Measurements from ENCODE around the gene FLOT1. TPM values are rescaled to one million over a fixed set of nuclear protein-coding genes. Genes with fewer than 3 reads are reported as not detected.

The FLOT1 gene
- total and polyA plus RNA-seq, 7 donors: 113 to 224 (median 181) TPM

DNA sequence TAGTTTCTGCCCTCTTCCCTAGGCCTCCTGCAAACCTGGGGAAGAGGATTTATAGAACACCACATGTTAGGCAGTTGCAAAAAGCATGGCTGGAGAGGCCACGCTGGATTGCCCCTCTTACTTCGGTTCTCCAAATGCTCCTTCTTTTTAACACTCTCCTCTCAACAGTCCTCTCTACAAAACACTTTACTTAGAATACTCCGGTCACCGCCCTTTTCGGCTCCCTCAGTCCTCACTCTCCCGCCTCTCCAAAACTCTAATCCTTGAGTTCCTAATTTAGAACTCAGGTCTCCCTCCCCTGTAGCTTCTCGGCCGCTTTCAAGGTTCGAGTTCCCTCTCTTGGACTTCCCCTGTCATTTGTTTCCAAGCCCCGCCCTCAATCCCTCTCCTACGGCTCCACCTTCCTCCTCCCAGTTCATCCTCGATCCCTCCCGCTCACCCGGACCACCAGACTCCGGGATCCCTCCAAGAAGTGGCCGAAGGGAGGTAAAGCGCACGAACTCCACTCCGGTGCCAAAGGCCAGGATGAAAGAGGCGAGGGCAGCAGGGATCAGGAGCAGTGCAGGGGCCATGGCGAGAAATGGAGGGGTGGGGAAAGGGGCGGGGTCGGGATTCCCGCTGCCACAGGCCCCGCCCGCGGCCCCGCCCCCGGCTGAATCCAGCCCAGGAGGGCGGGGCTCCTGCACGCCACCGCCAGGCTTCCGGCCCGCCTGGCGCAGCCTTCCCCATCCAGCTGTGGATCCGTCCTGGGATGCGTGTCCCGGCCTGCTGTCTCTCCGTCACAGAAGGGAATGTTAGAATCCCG is 51.9 kb downstream of the FLOT1 start, which contains the start of gene NRM:
NRM (minus strand) TSS at position 582 of the 805 bp plus-strand sequence; CDS start at position 572, 10 bp downstream.
- peak within 1 kb of the TSS; percentile 91 for H3K27ac ChIP-seq
- TF ChIP-seq CTCF (IDR thresholded peaks at IDR 0.05): no peak
- ATAC-seq (peak; percentile 74 to 82 (median 78)), DNase-seq (peak; percentile 90 to 94)
- H3K9me3 ChIP-seq: no peaks in the 10 kb centered on the region
- H3K4me3 ChIP-seq: peak within 1 kb of the TSS; percentile 69
- H3K27me3 ChIP-seq (ENCODE audit: insufficient read depth in 3 of 3, low read length in 2 of 3): no peaks in the 10 kb centered on the region
- H3K4me1 ChIP-seq: peaks cover 27% of the 10 kb centered on the region
- intact Hi-C loops (cut with DNase I): no loop called here
- WGBS, 3 donors: 0 to 1% (median 0%) methylated on average over 33 to 40 of the region's 40 CpGs
- no peaks in the 10 kb centered on the region for H3K36me3 ChIP-seq (ENCODE audit: insufficient read depth in 1 of 2, low read depth in 1 of 2)

DNA sequence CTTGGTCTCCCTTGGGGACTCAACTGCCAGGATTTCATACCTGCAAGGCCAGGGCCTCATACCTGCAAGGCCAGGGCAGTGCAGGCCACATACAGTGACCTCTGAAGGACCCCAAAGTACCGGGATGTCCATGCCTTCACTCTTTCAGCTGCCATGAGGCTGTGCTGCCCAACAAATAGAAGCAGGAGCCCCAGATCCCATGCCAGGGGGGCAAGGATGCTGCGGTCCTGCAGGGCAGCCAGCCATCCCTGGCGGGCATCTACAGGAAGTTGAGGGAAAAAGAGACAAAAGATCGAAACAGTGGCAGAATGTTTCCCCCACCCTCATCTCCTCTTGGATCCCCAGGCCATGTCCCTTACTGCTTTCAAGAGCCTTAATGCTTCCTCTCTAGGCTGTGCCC is 52.5 kb downstream of the FLOT1 start:
- 12 to 27% (median 15%) methylated on average over 4 of the region's 4 CpGs for WGBS, 3 donors
- ATAC-seq (no peak), DNase-seq (no peak)
- intact Hi-C loops (cut with DNase I): loop anchor here in 1 of 2 donors (10.0 kb wide), 1 partner anchor 395 kb away; no protein-coding TSS in a partner anchor
- Histone ChIP-seq H3K36me3 (ENCODE audit: insufficient read depth in 1 of 2, low read depth in 1 of 2) (peaks cover 0 to 4% of the 10 kb centered on the region in 2 donors), H3K4me3 (peak overlapping the region; percentile 69), H3K9me3 (no peaks in the 10 kb centered on the region), H3K4me1 (peaks cover 27% of the 10 kb centered on the region), H3K27me3 (ENCODE audit: insufficient read depth in 3 of 3, low read length in 2 of 3) (no peaks in the 10 kb centered on the region), H3K27ac (peak overlapping the region; percentile 91)
- TF ChIP-seq CTCF (IDR thresholded peaks at IDR 0.05): no peak

DNA sequence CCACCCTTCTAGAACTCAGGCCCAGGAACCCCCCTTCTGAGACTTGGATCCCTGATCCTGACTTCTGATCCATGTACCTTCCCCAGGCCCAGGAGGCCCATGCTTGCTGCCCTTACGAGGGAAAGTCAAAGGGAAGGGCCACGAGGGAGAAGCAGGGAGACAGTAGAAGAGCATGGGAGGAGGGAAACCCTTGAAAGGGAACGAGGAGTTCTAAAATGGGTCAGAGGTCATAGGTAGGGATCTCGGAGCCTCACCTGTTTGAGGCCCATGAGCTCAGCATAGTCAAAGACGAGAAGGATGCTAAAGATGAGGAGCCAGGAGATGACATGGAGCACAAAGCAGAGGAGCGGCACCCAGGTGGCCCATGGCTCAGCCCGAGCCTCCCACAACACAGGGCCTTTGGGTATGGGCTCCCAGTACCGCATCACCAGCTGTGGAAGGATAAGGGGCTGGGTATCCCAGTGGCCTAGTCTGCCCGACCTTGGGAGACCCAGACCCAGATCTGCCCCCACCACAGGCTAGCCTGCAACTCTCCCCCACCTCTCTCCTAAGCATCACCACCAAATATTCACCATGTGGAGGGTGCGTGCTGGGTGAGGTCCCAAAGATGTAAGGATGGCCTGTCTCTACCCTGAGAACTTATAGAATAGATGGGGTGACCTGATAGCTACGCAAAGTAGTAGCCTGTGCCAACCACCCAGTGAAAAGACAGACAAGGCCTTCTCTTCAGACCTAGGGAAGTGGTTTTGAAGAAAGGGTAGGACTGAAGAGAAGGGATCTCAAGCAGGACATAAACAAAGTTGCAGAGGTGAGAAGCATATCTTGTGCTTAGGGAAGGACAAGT is 53.2 kb downstream of the FLOT1 start:
- intact Hi-C loops (cut with DNase I): loop anchor here in 1 of 2 donors (10.0 kb wide), 1 partner anchor 396 kb away; no protein-coding TSS in a partner anchor
- H3K9me3 ChIP-seq: no peaks in the 10 kb centered on the region
- no peak for DNase-seq
- H3K36me3 ChIP-seq (ENCODE audit: insufficient read depth in 1 of 2, low read depth in 1 of 2): peaks cover 0 to 7% of the 10 kb centered on the region in 2 donors
- ATAC-seq: no peak
- no peak for TF ChIP-seq CTCF (IDR thresholded peaks at IDR 0.05)
- H3K27me3 ChIP-seq (ENCODE audit: insufficient read depth in 3 of 3, low read length in 2 of 3): no peaks in the 10 kb centered on the region
- H3K4me3 ChIP-seq: peak overlapping the region; percentile 85
- H3K4me1 ChIP-seq: peaks cover 27% of the 10 kb centered on the region
- peak overlapping the region; percentile 91 for H3K27ac ChIP-seq
- WGBS, 3 donors: 78 to 86% (median 80%) methylated on average over 11 of the region's 11 CpGs

DNA sequence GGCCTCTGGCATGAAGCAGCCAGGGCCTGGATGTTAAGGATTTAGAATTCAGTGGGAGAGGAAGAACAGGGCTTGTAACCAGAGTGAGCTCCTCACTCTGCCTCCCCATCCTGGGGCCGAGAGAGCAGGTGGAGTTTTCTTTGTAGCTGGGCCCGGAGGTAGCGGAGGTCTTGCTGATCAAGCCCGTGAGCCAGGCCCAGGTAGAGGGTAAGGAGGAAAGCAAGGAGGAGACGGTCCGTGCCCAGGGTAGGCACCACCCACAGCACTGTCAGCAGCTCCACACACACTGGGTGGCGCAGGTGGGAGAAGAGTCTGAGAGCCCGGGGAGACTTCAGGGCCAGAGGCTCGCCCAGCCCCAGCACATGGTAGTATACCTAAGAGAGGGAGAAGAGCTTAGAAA is 53.9 kb downstream of the FLOT1 start:
- Histone ChIP-seq H3K27me3 (ENCODE audit: insufficient read depth in 3 of 3, low read length in 2 of 3) (no peaks in the 10 kb centered on the region), H3K27ac (peak overlapping the region; percentile 91), H3K36me3 (ENCODE audit: insufficient read depth in 1 of 2, low read depth in 1 of 2) (peaks cover 0 to 7% of the 10 kb centered on the region in 2 donors), H3K4me3 (peak overlapping the region; percentile 85), H3K9me3 (no peaks in the 10 kb centered on the region), H3K4me1 (peaks cover 27% of the 10 kb centered on the region)
- ATAC-seq (no peak), DNase-seq (no peak)
- intact Hi-C loops (cut with DNase I): loop anchor here in 1 of 2 donors (10.0 kb wide), 1 partner anchor 396 kb away; no protein-coding TSS in a partner anchor
- no peak for TF ChIP-seq CTCF (IDR thresholded peaks at IDR 0.05)
- 78 to 82% (median 81%) methylated on average over 9 of the region's 9 CpGs for WGBS, 3 donors
